NCI-H1105 treated with DMSO at 0.1 percent for 48 hours (cell line): ENCODE measurements around the gene INSL3.
A peak's percentile ranks its signal among the peaks of the same experiment; 100 is the strongest.
"Not testable (repeated sequence)": the region's sequence is repeated elsewhere in the genome, so short reads cannot be mapped to it uniquely, and the experiment has no call there.

Experiments used
- DNase-seq: peaks from one replicate; lab custom pipeline; 2025; lab: John Stamatoyannopoulos, UW

INSL3 gene

DNA sequence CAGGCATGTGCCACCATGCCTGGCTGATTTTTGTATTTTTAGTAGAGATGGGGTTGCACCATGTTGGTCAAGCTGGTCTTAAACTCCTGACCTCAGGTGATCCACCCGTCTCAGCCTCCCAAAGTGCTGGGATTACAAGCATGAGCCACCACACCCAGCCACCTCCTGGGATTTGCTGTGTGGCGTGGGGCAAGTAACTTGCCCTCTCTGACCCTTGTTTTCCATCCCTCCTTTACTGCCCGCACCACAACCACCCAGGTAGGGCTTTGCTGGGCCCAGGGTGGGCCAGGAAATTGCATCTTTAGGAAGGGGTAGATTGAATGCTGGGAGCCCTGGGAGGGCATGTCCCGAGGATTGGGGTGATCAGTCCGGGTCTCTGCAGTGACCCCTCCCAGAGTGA lies 37.6 kb downstream of the INSL3 start:
- not testable (repeated sequence) for DNase-seq

DNA sequence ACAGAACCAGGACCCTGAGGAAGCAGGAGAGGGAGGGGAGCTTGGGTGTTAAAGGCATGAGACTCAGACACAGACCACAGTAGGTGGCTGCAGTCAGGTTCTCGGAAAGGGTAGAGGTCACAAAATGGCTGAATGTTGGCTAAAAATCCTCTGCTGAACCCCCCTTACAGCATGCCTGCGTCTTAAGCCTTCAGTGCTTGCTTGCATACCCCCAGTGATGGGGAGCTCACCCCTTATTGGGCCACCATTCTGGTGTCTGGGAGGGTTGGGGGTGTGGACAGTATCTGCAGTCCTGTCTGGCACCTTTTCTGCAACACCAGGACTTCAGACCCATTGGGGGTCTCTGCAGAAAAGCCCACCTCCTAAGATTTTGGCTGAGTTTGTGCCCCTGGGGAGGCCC lies 40.5 kb downstream of the INSL3 start:
- DNase-seq, result no peak

DNA sequence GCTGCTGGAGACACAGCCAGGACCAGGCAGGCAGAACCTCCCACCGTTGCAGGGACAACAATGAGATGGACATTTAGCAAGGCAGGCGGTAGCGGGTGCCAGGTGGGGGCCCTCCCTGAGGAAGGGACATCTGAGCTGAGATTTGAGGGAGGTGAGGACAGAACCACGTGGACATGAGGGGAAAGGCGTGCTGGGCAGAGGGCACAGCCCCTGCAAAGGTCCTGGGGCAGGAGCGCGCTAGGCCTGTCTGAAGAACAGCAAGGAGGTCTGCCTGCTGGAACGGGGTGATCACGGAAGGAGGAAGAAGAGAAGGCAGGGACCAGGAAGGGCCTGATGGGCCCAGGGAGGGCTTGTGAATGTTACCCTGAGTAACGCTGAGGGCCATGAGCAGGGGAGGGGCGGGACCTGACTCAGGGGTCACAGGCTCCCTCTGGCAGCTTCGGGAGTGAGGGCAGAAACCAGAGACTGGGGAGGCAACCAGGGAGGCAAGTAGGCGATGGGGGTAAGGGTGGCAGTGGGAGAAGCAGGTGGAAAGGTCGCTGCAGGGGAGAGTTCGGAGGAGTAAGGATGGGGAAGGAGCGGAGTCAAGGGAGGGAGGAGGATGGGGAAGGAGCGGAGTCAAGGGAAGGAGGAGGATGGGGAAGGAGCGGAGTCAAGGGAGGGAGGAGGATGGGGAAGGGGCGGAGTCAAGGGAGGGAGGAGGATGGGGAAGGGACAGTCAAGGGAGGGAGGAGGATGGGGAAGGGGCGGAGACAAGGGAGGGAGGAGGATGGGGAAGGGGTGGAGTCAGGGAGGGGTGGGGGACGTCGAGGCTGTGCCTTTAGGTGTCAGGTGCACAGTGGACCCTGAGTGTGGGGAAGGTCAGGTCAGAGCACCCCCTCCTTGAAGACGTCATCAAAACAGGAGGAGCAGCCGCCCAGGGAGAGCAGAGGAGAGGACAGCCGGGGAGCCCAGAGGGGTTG lies 42.1 kb downstream of the INSL3 start:
- no peak for DNase-seq

GRCh38 chr19:17778251-17778967 lies 42.9 kb downstream of the INSL3 start:
- no peak for DNase-seq

DNA sequence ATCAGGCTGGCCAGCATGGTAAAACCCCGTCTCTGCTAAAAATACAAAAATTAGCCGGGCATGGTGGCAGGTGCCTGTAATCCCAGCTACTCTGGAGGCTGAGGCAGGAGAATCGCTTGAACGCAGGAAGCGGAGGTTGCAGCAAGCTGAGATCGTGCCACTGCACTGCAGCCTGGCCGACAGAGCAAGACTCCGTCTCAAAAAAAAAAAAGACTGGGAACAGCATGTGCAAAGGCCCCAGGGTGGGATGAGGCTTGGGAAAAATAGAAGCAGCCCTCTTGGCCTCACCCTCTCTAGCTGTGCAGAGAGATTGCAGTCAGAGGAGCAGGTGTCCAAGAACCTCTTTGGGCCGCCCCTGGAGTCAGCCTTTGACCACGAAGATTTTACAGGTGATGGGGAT lies 43.5 kb downstream of the INSL3 start:
- not testable (repeated sequence) for DNase-seq

DNA sequence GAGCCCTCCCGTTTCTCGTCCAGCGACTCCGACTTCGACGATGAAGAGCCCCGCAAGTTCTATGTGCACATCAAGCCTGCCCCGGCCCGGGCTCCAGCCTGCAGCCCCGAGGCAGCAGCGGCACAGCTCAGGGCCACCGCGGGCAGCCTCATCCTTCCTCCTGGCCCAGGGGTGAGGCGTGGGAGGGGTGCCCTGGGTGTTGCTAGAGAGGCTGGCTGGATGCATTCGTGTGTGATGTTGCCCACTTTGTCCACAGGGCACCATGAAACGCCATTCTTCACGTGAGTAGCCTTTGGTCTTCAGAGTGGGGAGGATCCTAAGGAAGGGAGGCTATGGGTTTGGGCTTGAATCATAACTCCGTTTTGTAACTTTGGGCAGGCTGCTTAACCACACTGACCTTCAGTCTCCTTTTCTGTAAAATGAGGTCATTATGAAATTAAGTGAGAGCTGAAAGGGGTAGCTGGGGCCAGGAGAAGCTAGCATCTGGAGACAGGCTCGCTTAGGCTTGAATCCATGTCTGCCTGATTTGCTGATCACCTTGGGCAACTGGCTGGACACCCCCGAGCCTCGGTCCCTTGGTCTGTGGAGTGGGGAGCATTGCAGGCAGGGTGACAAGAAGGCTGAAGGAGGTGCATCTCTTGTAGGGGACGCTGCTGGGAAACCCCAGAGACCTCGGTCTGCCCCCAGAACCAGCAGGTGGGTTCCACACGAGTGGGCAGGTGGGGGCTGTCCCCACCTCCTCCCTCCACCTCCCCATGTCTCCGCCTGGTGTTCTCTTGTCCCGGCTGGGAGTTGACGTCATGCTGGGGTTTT lies 45.1 kb downstream of the INSL3 start:
- DNase-seq, result no peak

DNA sequence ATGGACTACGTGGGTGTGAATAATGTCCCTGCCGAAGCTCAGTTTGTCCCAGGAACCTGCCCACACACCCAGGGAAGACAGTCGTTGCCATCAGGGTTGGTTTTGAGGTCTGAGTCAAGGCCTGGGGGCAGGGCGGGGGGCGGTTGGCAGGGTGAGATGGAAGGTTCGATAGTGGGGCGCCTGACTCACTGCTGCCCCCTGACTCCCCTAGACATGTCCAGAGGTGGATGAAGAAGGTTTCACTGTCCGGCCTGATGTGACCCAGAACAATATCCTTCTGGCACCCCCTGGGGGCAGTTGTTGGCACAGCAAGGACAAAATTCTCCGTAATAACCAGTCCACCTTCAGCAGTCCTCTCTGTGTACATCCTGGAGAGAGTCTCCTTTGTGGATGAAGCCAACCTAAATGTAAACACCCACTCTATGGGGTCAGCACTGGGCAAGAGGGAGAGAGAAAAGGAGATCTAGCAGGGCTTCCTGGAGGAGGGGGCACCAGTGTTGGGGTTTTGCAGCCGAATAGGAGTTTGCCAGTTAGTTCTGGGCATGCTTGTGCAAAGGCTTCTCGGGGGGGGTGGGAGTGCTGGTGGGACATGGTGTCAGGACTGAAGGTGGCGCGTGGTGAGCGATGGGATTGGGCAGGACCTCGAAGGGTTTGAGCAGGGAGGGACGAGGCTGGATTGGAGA lies 45.9 kb downstream of the INSL3 start:
- no peak for DNase-seq

DNA sequence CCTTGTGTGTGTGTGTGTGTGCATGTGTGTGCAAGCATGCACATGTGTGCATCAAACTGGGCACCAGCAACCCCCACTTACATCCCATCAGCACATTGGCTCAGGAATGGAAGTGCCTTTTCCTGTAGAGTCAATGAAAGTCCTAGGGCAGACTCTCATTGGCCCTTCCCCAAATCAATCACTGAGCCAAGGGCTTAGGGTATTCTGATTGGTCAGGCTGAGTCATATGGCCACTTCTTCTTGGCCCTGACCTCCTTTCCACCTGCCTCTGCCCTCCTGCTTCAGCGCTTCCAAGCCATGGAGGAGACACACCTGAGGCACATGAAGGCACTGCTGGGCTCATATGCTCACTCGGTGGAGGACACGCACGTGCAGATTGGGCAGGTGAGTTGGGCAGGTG lies 49.1 kb downstream of the INSL3 start:
- no peak for DNase-seq

- DNase-seq, result no peak
Measured at GRCh38 chr19:17770613-17771012, 50.7 kb downstream of the INSL3 start.

GRCh38 chr19:17767559-17767958 lies 53.8 kb downstream of the INSL3 start:
- peak; percentile 31 for DNase-seq

DNA sequence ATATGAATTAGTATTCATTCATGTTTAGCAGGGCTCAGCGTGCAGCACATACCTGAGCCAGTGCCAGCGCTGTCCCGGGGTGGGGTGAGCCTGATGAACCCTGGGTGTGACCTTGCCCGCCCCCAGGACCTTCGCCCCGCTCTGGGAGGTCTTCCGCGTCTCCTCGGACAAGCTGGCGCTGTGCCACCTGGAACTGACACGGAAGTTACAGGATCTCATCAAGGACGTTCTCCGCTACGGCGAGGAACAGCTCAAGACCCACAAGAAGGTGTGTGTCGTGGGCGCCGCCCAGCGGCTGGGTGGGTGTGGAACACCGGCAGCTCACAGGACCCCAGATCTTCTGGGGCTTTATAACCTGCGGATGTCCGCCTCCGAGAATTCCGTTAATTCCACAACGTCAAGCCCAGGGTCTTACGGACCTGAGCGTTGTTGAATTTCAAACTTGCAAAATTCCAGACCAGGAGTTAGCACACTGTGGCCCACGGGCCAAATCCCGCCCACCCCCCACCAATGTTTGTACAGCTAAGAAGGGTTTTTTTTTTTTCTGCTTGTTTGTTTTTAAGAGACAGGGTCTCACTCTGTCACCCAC lies 54.7 kb downstream of the INSL3 start:
- peak; percentile 76 for DNase-seq
